ENCODE results near the gene IRF2. TPM values are rescaled to one million over a fixed set of nuclear protein-coding genes. Genes with fewer than 3 reads are reported as not detected.

IRF2 gene
- total RNA-seq, 4 donors from 2014 or later = 27.9 to 38.7 (median 29.9) TPM

DNA sequence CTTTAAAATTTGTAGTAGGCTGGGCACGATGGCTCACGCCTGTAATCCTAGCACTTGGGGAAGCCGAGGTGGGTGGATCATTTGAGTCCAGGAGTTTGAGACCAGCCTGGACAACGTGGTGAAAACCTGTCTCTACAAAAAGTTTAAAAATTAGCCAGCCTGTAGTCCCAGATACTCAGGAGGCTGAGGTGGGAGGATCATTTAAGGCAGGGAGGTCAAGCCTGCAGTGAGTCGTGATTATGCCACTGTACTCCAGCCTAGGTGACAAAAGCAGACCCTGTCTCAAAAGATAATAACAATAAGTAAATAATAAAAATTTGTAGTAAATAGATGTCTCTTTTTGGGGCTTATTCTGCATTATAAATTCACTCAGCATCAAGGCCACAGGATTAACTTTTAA lies 118.5 kb downstream of the IRF2 start:
- WGBS = 66% methylated on average over 5 of the region's 5 CpGs
- no peak for DNase-seq (ENCODE audit: low spot score in 2 of 2)
- no peak overlapping the region for H3K4me3 ChIP-seq
- no peaks in the 10 kb centered on the region for H3K9me3 ChIP-seq
- H3K4me1 ChIP-seq = peaks cover 25% of the 10 kb centered on the region
- H3K27ac ChIP-seq = peak overlapping the region; percentile 30
- no peak for TF ChIP-seq CTCF (IDR thresholded peaks at IDR 0.05)
- TF ChIP-seq POLR2AphosphoS5 (IDR thresholded peaks at IDR 0.05) = no peak
- no peak for TF ChIP-seq POLR2A (IDR thresholded peaks at IDR 0.05)
- H3K36me3 ChIP-seq = no peaks in the 10 kb centered on the region
- no peaks in the 10 kb centered on the region for H3K27me3 ChIP-seq

- no peaks in the 10 kb centered on the region for H3K36me3 ChIP-seq
- TF ChIP-seq CTCF (IDR thresholded peaks at IDR 0.05) = no peak
- peak in 1 of 3 donors; percentile 48 for TF ChIP-seq POLR2AphosphoS5 (IDR thresholded peaks at IDR 0.05)
- H3K27me3 ChIP-seq = no peaks in the 10 kb centered on the region
- H3K4me3 ChIP-seq = no peak overlapping the region
- peaks cover 24% of the 10 kb centered on the region for H3K4me1 ChIP-seq
- H3K27ac ChIP-seq = no peak overlapping the region
- 45% methylated on average over 2 of the region's 2 CpGs for WGBS
- no peak for DNase-seq (ENCODE audit: low spot score in 2 of 2)
- H3K9me3 ChIP-seq = no peaks in the 10 kb centered on the region
Observed at GRCh38 chr4:184355111-184355604, 119.2 kb downstream of the IRF2 start.

GRCh38 chr4:184352891-184353290 lies 121.5 kb downstream of the IRF2 start:
- no peaks in the 10 kb centered on the region for H3K27me3 ChIP-seq
- TF ChIP-seq POLR2AphosphoS5 (IDR thresholded peaks at IDR 0.05) = no peak
- TF ChIP-seq CTCF (IDR thresholded peaks at IDR 0.05) = no peak
- no peak for TF ChIP-seq EP300 (IDR thresholded peaks at IDR 0.05)
- no peak for TF ChIP-seq POLR2A (IDR thresholded peaks at IDR 0.05)
- H3K4me1 ChIP-seq = peaks cover 40% of the 10 kb centered on the region
- no peaks in the 10 kb centered on the region for H3K36me3 ChIP-seq
- WGBS = 91% methylated on average over 5 of the region's 5 CpGs
- no peak overlapping the region for H3K4me3 ChIP-seq
- H3K9me3 ChIP-seq = no peaks in the 10 kb centered on the region
- H3K27ac ChIP-seq = no peak overlapping the region
- DNase-seq (ENCODE audit: low spot score in 2 of 2) = no peak

DNA sequence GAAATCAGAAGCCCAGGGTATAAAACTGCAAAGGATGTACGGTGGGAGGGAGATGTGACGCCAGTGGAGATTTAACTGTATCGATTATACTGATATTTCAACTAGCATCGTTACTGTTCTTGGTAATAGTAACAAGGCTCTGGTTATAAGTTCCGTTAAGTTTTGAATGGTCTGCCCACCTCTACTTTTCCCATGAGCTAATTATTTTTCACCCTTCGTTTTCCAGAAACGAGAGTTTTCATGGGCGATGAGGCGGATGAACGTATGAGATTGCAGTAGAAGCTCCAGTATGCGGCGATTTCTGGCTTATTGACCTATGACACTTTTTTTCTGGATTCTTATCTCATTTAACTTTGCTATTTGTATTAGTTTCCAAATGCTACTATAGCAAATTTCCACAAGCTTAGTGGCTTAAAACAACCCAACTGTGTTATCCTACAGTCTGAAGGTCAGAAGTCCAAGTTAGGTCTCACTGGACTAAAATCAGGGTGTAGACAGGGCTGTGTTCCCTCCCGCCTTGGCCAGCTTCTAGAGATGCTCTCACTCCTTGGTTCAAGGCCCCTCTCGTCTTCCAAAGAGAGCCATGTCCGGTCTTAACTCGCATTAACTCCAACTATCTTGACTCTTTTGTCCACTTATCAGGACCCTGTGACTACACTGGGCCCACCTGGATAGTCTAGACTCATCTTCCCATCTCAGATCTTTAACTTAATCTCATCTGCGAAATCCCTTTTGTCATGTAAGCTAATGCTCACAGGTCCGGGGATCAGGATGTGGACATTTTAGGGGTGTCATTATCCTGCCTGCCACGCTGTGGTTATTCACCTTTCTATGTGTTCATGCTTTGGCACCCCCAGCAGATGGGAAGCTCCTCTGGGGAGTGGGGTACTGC lies 122.5 kb downstream of the IRF2 start:
- Histone ChIP-seq H3K4me1 (peaks cover 50% of the 10 kb centered on the region), H3K4me3 (no peak overlapping the region), H3K27me3 (no peaks in the 10 kb centered on the region), H3K9me3 (no peaks in the 10 kb centered on the region), H3K27ac (no peak overlapping the region), H3K36me3 (no peaks in the 10 kb centered on the region)
- WGBS = 96% methylated on average over 19 of the region's 19 CpGs
- DNase-seq (ENCODE audit: low spot score in 2 of 2) = no peak
- TF ChIP-seq POLR2AphosphoS5 (IDR thresholded peaks at IDR 0.05) (no peak), EP300 (IDR thresholded peaks at IDR 0.05) (no peak), CTCF (IDR thresholded peaks at IDR 0.05) (no peak), POLR2A (IDR thresholded peaks at IDR 0.05) (no peak)

GRCh38 chr4:184350964-184351363 lies 123.4 kb downstream of the IRF2 start:
- H3K27ac ChIP-seq = no peak overlapping the region
- H3K36me3 ChIP-seq = no peaks in the 10 kb centered on the region
- H3K4me1 ChIP-seq = peaks cover 48% of the 10 kb centered on the region
- no peak overlapping the region for H3K4me3 ChIP-seq
- no peaks in the 10 kb centered on the region for H3K9me3 ChIP-seq
- WGBS = 92% methylated on average over 5 of the region's 5 CpGs
- TF ChIP-seq EP300 (IDR thresholded peaks at IDR 0.05) (no peak), POLR2A (IDR thresholded peaks at IDR 0.05) (no peak), POLR2AphosphoS5 (IDR thresholded peaks at IDR 0.05) (no peak), CTCF (IDR thresholded peaks at IDR 0.05) (no peak)
- no peaks in the 10 kb centered on the region for H3K27me3 ChIP-seq
- DNase-seq (ENCODE audit: low spot score in 2 of 2) = no peak

Data from suprapubic skin (tissue), 4 donors.